Measurements from ENCODE around the gene NPFFR2. TPM values are rescaled to one million over a fixed set of nuclear protein-coding genes. Genes with fewer than 3 reads are reported as not detected.
"Not testable (repeated sequence)": the region's sequence is repeated elsewhere in the genome, so short reads cannot be mapped to it uniquely, and the experiment has no call there.

Gene NPFFR2
- total RNA-seq, 4 donors from 2014 or later: 0.39 to 1.0 (median 0.66) TPM; not detected in 1

DNA sequence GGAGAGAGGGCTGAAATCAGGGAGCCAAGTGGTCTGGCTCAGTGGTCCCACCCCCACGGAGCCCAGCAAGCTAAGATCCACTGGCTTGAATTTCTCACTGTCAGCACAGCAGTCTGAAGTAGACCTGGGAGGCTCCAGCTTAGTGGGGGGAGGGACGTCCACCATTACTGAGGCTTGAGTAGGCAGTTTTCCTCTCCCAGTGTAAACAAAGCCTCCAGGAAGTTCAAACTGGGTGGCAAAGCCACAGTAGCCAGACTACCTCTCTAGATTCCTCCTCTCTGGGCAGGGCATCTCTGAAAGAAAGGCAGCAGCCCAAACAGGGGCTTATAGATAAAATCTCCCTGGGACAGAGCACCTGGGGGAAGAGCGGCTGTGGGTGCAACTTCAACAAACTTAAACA lies 88.1 kb downstream of the NPFFR2 start:
- intact Hi-C loops (cut with DNase I): no loop called here
- WGBS: 57% methylated on average over 3 of the region's 3 CpGs

DNA sequence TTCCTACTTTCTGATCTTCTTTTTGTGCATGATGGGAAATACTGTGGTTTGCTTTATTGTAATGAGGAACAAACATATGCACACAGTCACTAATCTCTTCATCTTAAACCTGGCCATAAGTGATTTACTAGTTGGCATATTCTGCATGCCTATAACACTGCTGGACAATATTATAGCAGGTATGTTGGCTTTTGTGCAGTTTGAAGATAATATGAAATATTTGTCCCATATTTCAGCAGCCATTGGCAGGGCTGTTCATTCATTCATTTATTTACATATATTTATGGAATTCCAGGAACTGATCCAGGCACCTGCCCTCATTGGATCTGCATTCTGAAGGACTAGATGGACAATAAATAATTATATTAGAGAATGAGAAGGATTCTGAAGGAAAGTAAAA lies 96.9 kb downstream of the NPFFR2 start:
- no peaks in the 10 kb centered on the region for H3K36me3 ChIP-seq
- intact Hi-C loops (cut with DNase I): no loop called here
- H3K27me3 ChIP-seq: no peaks in the 10 kb centered on the region
- TF ChIP-seq CTCF (IDR thresholded peaks at IDR 0.05): no peak
- TF ChIP-seq EP300 (IDR thresholded peaks at IDR 0.05): no peak
- TF ChIP-seq POLR2AphosphoS5 (IDR thresholded peaks at IDR 0.05): no peak
- TF ChIP-seq POLR2A (IDR thresholded peaks at IDR 0.05; ENCODE audit: low read depth): no peak
- H3K27ac ChIP-seq (replicated peaks in 1 of 4): no peak overlapping the region
- no peaks in the 10 kb centered on the region for H3K4me1 ChIP-seq
- no peaks in the 10 kb centered on the region for H3K9me3 ChIP-seq
- H3K4me3 ChIP-seq: no peak overlapping the region
- no peak for DNase-seq (ENCODE audit: extremely low spot score)

More for the DNA sequence above, 88.1 kb downstream of the NPFFR2 start:
- Histone ChIP-seq H3K9me3 (no peaks in the 10 kb centered on the region), H3K4me1 (no peaks in the 10 kb centered on the region), H3K27me3 (peaks cover 0 to 10% (median 0%) of the 10 kb centered on the region in 4 donors), H3K4me3 (no peak overlapping the region), H3K27ac (replicated peaks in 1 of 4) (no peak overlapping the region), H3K36me3 (no peaks in the 10 kb centered on the region)
- DNase-seq (ENCODE audit: extremely low spot score): no peak
- no peak for TF ChIP-seq EP300 (IDR thresholded peaks at IDR 0.05)
- TF ChIP-seq POLR2AphosphoS5 (IDR thresholded peaks at IDR 0.05): no peak
- no peak for TF ChIP-seq CTCF (IDR thresholded peaks at IDR 0.05)
- TF ChIP-seq POLR2A (IDR thresholded peaks at IDR 0.05; ENCODE audit: low read depth): no peak

DNA sequence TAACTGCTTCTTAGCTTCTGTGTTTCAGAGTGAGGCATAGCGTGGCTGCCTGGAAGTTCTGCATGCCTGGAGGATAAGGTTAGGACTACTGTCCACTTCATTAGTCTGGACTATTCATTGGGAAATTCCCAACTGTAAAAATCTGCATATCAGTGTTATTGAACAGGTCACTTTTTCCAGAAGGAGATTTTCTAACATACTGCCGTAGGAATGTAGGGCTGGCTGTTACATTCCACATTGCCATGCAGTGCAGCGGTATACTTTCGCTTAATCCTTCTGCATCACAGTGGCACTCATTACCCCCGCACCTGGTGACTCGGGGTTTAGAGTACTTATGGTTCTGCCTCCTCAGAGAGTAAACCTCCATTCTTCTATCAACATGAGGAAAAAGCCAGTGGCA lies 104.6 kb downstream of the NPFFR2 start:
- H3K27me3 ChIP-seq: no peaks in the 10 kb centered on the region
- no peak for TF ChIP-seq POLR2A (IDR thresholded peaks at IDR 0.05; ENCODE audit: low read depth)
- no peak for TF ChIP-seq POLR2AphosphoS5 (IDR thresholded peaks at IDR 0.05)
- no peak for TF ChIP-seq CTCF (IDR thresholded peaks at IDR 0.05)
- no peak for TF ChIP-seq EP300 (IDR thresholded peaks at IDR 0.05)
- no peaks in the 10 kb centered on the region for H3K9me3 ChIP-seq
- intact Hi-C loops (cut with DNase I): no loop called here
- no peaks in the 10 kb centered on the region for H3K36me3 ChIP-seq
- no peak for DNase-seq (ENCODE audit: extremely low spot score)
- no peak overlapping the region for H3K4me3 ChIP-seq
- H3K4me1 ChIP-seq: no peaks in the 10 kb centered on the region
- H3K27ac ChIP-seq (replicated peaks in 1 of 4): no peak overlapping the region
- 96% methylated on average over 6 of the region's 6 CpGs for WGBS

DNA sequence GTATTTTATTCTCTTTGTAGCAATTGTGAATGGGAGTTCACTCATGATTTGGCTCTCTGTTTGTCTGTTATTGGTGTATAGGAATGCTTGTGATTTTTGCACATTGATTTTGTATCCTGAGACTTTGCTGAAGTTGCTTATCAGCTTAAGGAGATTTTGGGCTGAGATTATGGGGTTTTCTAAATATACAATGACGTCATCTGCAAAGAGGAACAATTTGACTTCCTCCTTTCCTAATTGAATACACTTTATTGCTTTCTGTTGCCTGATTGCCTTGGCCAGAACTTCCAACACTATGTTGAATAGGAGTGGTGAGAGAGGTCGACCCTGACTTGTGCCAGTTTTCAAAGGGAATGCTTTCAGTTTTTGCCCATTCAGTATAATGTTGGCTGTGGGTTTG lies 108.2 kb downstream of the NPFFR2 start:
- WGBS: 64% methylated on average over 2 of the region's 2 CpGs
- H3K27me3 ChIP-seq; H3K9me3 ChIP-seq; H3K4me3 ChIP-seq; intact Hi-C loops (cut with DNase I); H3K27ac ChIP-seq (replicated peaks in 1 of 4); H3K36me3 ChIP-seq; H3K4me1 ChIP-seq; DNase-seq (ENCODE audit: extremely low spot score): not testable (repeated sequence)

DNA sequence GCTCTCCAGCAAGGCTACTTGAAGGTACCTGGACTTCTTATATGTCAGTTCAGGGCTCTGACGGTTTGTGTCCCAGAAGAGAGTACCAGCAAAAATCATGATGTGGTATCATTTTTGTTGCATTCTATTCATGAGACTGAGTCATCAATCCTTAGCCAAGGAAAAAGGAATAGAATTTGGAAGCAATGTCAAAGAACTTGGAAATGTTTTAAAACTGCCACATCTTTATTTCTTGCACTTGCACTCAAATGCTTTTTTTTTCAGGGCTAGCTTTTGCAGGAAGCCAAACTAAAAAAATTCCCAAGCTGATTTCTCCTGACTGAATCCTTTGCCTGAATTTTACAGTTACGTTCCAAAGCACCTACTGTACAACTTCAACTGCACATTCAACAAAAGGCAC lies 112.4 kb downstream of the NPFFR2 start:
- no peak overlapping the region for H3K27ac ChIP-seq (replicated peaks in 1 of 4)
- H3K9me3 ChIP-seq: no peaks in the 10 kb centered on the region
- no peaks in the 10 kb centered on the region for H3K4me1 ChIP-seq
- no peak for DNase-seq (ENCODE audit: extremely low spot score)
- H3K36me3 ChIP-seq: no peaks in the 10 kb centered on the region
- H3K27me3 ChIP-seq: no peaks in the 10 kb centered on the region
- TF ChIP-seq POLR2AphosphoS5 (IDR thresholded peaks at IDR 0.05): no peak
- TF ChIP-seq CTCF (IDR thresholded peaks at IDR 0.05): no peak
- TF ChIP-seq EP300 (IDR thresholded peaks at IDR 0.05): no peak
- WGBS: 60% methylated on average over 2 of the region's 2 CpGs
- intact Hi-C loops (cut with DNase I): no loop called here
- H3K4me3 ChIP-seq: no peak overlapping the region
